Transverse colon (tissue), 4 donors: ENCODE data around the gene CD72.

Experiments used
- POLR2AphosphoS5 ChIP-seq, 3 donors: sonication (generic); formaldehyde crosslinking; IDR thresholded peaks; one replicate each; pipeline ENCODE4 v1.6.1; 2016; ENCODE audit warnings: antibody characterized with exemption in 3 of 3
- TF ChIP-seq, protein P1 (sequence below), 5 experiments: fragments of 200-600 bp in 3 of 5; fragments of 450-650 bp in 2 of 5; sonication (generic) in 3 of 5; IDR thresholded peaks; 1 replicate in 2 of 5; 2 replicates in 3 of 5; pipeline ENCODE4 v1.5.1; 2016 to 2017; ENCODE audit warnings: antibody characterized with exemption in 5 of 5, inconsistent platforms in 3 of 5, mild to moderate bottlenecking in 2 of 5, moderate library complexity in 1 of 5

DNA sequence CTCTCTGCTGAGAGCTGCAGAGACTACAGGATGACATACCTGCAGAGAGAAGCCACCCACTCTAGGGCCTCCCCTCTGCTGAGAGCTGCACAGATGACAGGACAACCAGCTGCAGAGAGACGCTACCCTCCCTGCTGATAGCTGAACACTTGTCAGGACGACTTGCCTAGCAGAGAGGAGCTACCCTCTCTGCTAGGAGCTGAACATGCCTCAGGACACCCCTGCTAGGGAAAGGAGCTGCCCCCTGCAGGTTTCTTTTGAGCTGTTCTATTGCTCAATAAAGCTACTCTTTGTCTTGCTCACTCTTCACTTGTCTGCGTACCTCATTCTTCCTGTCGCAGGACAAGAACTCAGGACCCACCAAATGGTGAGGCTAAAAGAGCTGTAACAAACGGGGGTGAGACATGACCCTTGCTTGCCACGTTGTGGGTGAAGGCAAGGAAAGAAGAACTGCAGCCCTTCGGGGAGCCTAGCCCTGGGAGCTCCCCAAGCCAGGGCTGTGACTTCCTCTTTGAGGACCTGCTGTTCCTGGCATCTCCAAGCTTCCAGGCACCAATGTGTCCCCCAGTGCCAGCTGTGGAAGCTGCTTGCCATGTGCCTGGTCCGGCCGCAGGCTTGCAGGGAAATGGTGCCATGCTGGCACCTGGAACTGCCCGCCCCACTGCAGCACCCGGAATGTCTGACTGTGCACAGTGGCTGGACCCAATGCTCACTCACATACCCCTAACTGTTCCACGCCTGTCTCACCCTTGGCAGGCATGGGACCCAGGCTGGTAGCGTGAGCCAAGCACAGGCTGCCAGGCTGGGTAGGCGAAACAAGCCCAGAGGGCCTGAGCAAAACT lies 18.2 kb downstream of the CD72 start:
- TF ChIP-seq, protein P1, sequence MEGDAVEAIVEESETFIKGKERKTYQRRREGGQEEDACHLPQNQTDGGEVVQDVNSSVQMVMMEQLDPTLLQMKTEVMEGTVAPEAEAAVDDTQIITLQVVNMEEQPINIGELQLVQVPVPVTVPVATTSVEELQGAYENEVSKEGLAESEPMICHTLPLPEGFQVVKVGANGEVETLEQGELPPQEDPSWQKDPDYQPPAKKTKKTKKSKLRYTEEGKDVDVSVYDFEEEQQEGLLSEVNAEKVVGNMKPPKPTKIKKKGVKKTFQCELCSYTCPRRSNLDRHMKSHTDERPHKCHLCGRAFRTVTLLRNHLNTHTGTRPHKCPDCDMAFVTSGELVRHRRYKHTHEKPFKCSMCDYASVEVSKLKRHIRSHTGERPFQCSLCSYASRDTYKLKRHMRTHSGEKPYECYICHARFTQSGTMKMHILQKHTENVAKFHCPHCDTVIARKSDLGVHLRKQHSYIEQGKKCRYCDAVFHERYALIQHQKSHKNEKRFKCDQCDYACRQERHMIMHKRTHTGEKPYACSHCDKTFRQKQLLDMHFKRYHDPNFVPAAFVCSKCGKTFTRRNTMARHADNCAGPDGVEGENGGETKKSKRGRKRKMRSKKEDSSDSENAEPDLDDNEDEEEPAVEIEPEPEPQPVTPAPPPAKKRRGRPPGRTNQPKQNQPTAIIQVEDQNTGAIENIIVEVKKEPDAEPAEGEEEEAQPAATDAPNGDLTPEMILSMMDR (IDR thresholded peaks at IDR 0.05): no peak
- TF ChIP-seq POLR2AphosphoS5 (IDR thresholded peaks at IDR 0.05): no peak
